ENCODE measurements around the gene DNAJC18.
"Not testable (repeated sequence)": the region's sequence is repeated elsewhere in the genome, so short reads cannot be mapped to it uniquely, and the experiment has no call there.

Gene DNAJC18

GRCh38 chr5:139425497-139425896, 13.8 kb downstream of the DNAJC18 start:
- no peak for FAIRE-seq

- FAIRE-seq = peak; percentile 90
Measured at GRCh38 chr5:139422307-139422893, 16.9 kb downstream of the DNAJC18 start.

- no peak for FAIRE-seq
Measured at GRCh38 chr5:139419226-139420192, 19.8 kb downstream of the DNAJC18 start.

GRCh38 chr5:139418793-139419192, 20.5 kb downstream of the DNAJC18 start:
- FAIRE-seq = no peak

GRCh38 chr5:139417214-139417613, 22.1 kb downstream of the DNAJC18 start:
- no peak for FAIRE-seq

GRCh38 chr5:139416651-139417050, 22.7 kb downstream of the DNAJC18 start:
- FAIRE-seq = no peak

GRCh38 chr5:139415869-139416268, 23.5 kb downstream of the DNAJC18 start:
- FAIRE-seq = no peak

GRCh38 chr5:139415221-139415861, 24.0 kb downstream of the DNAJC18 start:
- no peak for FAIRE-seq

GRCh38 chr5:139414581-139415130, 24.7 kb downstream of the DNAJC18 start:
- no peak for FAIRE-seq

GRCh38 chr5:139413963-139414362, 25.4 kb downstream of the DNAJC18 start:
- FAIRE-seq = no peak

GRCh38 chr5:139413153-139413552, 26.2 kb downstream of the DNAJC18 start:
- no peak for FAIRE-seq

GRCh38 chr5:139410993-139411828, 28.1 kb downstream of the DNAJC18 start:
- no peak for FAIRE-seq

GRCh38 chr5:139410121-139410992, 29.0 kb downstream of the DNAJC18 start:
- no peak for FAIRE-seq

- not testable (repeated sequence) for FAIRE-seq
Measured at GRCh38 chr5:139409116-139409515, 30.2 kb downstream of the DNAJC18 start.

- FAIRE-seq = no peak
Measured at GRCh38 chr5:139408191-139408590, 31.1 kb downstream of the DNAJC18 start.

GRCh38 chr5:139407517-139407916, 31.8 kb downstream of the DNAJC18 start:
- no peak for FAIRE-seq

GRCh38 chr5:139406963-139407362, 32.4 kb downstream of the DNAJC18 start:
- no peak for FAIRE-seq

- FAIRE-seq = no peak
Measured at GRCh38 chr5:139404484-139404840, 34.9 kb downstream of the DNAJC18 start.

- peak; percentile 80 for FAIRE-seq
Measured at GRCh38 chr5:139403787-139404483, 35.4 kb downstream of the DNAJC18 start, which contains the start of gene SPATA24. TSS of gene SPATA24 (minus strand) at chr5:139404089. CDS start at chr5:139404060, 29 bp downstream.

- no peak for FAIRE-seq
Measured at GRCh38 chr5:139403418-139403786, 35.9 kb downstream of the DNAJC18 start.
